Measurements from ENCODE around the gene CERS3.

GRCh38 chr15:100495861-100496260 is 32.9 kb downstream of the CERS3 start:
- TF ChIP-seq EZH2 (IDR thresholded peaks at IDR 0.05) (no peak), POLR2AphosphoS5 (IDR thresholded peaks at IDR 0.05; ENCODE audit: borderline replicate concordance, low read depth, low read length) (no peak), FOXP2 (optimal IDR thresholded peaks at IDR 0.05; ENCODE audit: control extremely low read depth, extremely low read length, insufficient read depth) (no peak)
